Endothelial cell of umbilical vein (primary cell): ENCODE measurements around the gene DNM2. TPM values are rescaled to one million over a fixed set of nuclear protein-coding genes. Genes with fewer than 3 reads are reported as not detected.

Experiments
- BruUV-seq: library from RNA; stranded (reverse); fragments of 400-500 nt; replicated peaks from 2 replicates; lab custom pipeline; 2021; lab: Mats Ljungman, UMichigan
- CTCF ChIA-PET: fragments of 300-600, 350-600 bp; sonication (Branson Sonifier 250); formaldehyde crosslinking; loops from one replicate; lab custom pipeline; 2021; ENCODE audit warnings: antibody characterized with exemption, inconsistent platforms; lab: Charles Lee
- POLR2A ChIA-PET: fragments of 300-600, 350-600 bp; sonication (Branson Sonifier 250); formaldehyde crosslinking; loops from one replicate; lab custom pipeline; 2021; ENCODE audit warnings: antibody characterized with exemption, inconsistent platforms; lab: Charles Lee
- DNase-seq: peaks from one replicate; pipeline ENCODE4 v3.0.0-alpha.2; 2011; ENCODE audit warnings: low read depth, low spot score
- FAIRE-seq: peaks from 2 replicates; lab custom pipeline; 2011; peaks lifted over from hg19 to GRCh38; lab: Jason Lieb, UNC
- H2AFZ ChIP-seq: 2 replicates; pipeline ENCODE4 v1.6.0; 2012; ENCODE audit warnings: low read depth, low read length, control low read depth, inconsistent platforms
- H3K27ac ChIP-seq: 2 replicates; pipeline ENCODE4 v1.5.1; 2011; ENCODE audit warnings: low read depth, mild to moderate bottlenecking, control low read depth, low read length, moderate library complexity; ENCODE audit not compliant: insufficient read depth
- H3K27me3 ChIP-seq, 2 experiments: 2 replicates each; pipeline versions ENCODE4 v1.6.0 to v1.6.1; 2011; ENCODE audit warnings: low read length in 2 of 2, mixed read lengths in 1 of 2; ENCODE audit not compliant: control insufficient read depth in 2 of 2, insufficient read depth in 2 of 2
- H3K36me3 ChIP-seq, 2 experiments: 2 replicates in 1 of 2; 3 replicates in 1 of 2; pipeline ENCODE4 v1.5.1; 2011; ENCODE audit warnings: low read length in 2 of 2, mild to moderate bottlenecking in 1 of 2, moderate library complexity in 1 of 2; ENCODE audit not compliant: control insufficient read depth in 2 of 2, insufficient read depth in 2 of 2; ENCODE audit errors: extremely low read depth in 1 of 2
- H3K4me1 ChIP-seq: 3 replicates; pipeline ENCODE4 v1.5.1; 2011; ENCODE audit warnings: mild to moderate bottlenecking, low read length; ENCODE audit not compliant: control insufficient read depth, insufficient read depth; ENCODE audit errors: extremely low read depth
- H3K4me2 ChIP-seq: 2 replicates; pipeline ENCODE4 v1.6.1; 2011; ENCODE audit warnings: low read length, control low read depth, mixed read lengths; ENCODE audit not compliant: insufficient read depth
- H3K4me3 ChIP-seq, 3 experiments: fragments of 200-600 bp in 1 of 3; sonication (generic), shearing (Covaris generic) in 1 of 3; replicated peaks in 1 of 3; 2 replicates each; pipeline ENCODE4 v1.5.1; 2011 to 2016; ENCODE audit warnings: control low read depth in 3 of 3, low read length in 3 of 3, mild to moderate bottlenecking in 2 of 3, inconsistent platforms in 1 of 3, low read depth in 1 of 3, moderate library complexity in 1 of 3; ENCODE audit not compliant: insufficient read depth in 1 of 3
- H3K79me2 ChIP-seq: 2 replicates; pipeline ENCODE4 v1.6.0; 2012; ENCODE audit warnings: low read length, inconsistent platforms; ENCODE audit not compliant: control insufficient read depth, insufficient read depth
- H3K9ac ChIP-seq: replicated peaks from 2 replicates; pipeline ENCODE3; 2011; ENCODE audit warnings: low read length, control low read depth; ENCODE audit not compliant: insufficient read depth; ENCODE audit errors: extremely low read depth
- H3K9me1 ChIP-seq: replicated peaks from 3 replicates; pipeline ENCODE4 v1.6.0; 2011; ENCODE audit warnings: mild to moderate bottlenecking, low read length; ENCODE audit not compliant: control insufficient read depth, insufficient read depth; ENCODE audit errors: extremely low read depth
- H3K9me3 ChIP-seq: replicated peaks from 2 replicates; pipeline ENCODE4 v1.5.1; 2012; ENCODE audit warnings: low read length, inconsistent platforms; ENCODE audit not compliant: control insufficient read depth, insufficient read depth
- H4K20me1 ChIP-seq: replicated peaks from 2 replicates; pipeline ENCODE3; 2011; ENCODE audit warnings: mild to moderate bottlenecking, low read length; ENCODE audit not compliant: control insufficient read depth, insufficient read depth; ENCODE audit errors: extremely low read depth
- EZH2 ChIP-seq: IDR thresholded peaks from 2 replicates; pipeline ENCODE4 v1.6.1; 2012; ENCODE audit warnings: borderline replicate concordance, low read depth, mild to moderate bottlenecking, moderate library complexity, low read length, inconsistent platforms; ENCODE audit not compliant: severe bottlenecking
- FOS ChIP-seq: IDR thresholded peaks from 2 replicates; pipeline ENCODE4 v1.6.1; 2011; ENCODE audit warnings: mild to moderate bottlenecking, low read length, moderate library complexity, borderline replicate concordance; ENCODE audit not compliant: insufficient read depth
- GATA2 ChIP-seq: IDR thresholded peaks from 2 replicates; pipeline ENCODE4 v1.7.0; 2011; ENCODE audit warnings: low read depth, mild to moderate bottlenecking, moderate library complexity, mixed read lengths, low read length; ENCODE audit not compliant: insufficient read length, insufficient read depth
- JUN ChIP-seq: IDR thresholded peaks from 2 replicates; pipeline ENCODE4 v1.6.1; 2011; ENCODE audit warnings: borderline replicate concordance, low read depth; ENCODE audit not compliant: insufficient read length, insufficient read depth
- MYC ChIP-seq: IDR thresholded peaks from one replicate; pipeline ENCODE4 v1.6.1; 2011; ENCODE audit warnings: mild to moderate bottlenecking, low read depth, low read length
- POLR2A ChIP-seq: IDR thresholded peaks from 2 replicates; pipeline ENCODE4 v1.6.1; 2012; ENCODE audit warnings: low read depth, mild to moderate bottlenecking, control low read depth, low read length
- POLR2AphosphoS5 ChIP-seq: IDR thresholded peaks from 2 replicates; pipeline ENCODE4 v1.6.1; 2012; ENCODE audit warnings: low read depth, mild to moderate bottlenecking, control low read depth, low read length, moderate library complexity; ENCODE audit not compliant: insufficient read depth
- dilution Hi-C: fragments of 300-500 bp; cut with MboI; formaldehyde crosslinking; loops from one replicate; pipeline ENCODE4 v1.15.0; 2019; ENCODE audit warnings: low sequenced_read_pairs; ENCODE audit not compliant: extremely low pct_ligation_motif_present
- intact Hi-C: fragments of 100-400 bp; cut with micrococcal nuclease; formaldehyde crosslinking; loops from one replicate; pipeline ENCODE4 v1.10.0; 2022
- polyA plus RNA-seq, 4 experiments: library from polyadenylated mRNA; depleted of rRNA in 3 of 4; stranded (reverse) in 3 of 4; unstranded in 1 of 4; fragments of >200 nt; gene quantifications; 2 replicates each; pipeline versions ENCODE4 v1.2.1 to v1.2.3, GENCODE V29; 2011 to 2012; ENCODE audit warnings: missing spikeins in 1 of 4
- total RNA-seq: library from RNA; stranded (reverse); gene quantifications from 2 replicates; pipeline ENCODE4 v1.2.3, GENCODE V29; 2021
- TF ChIP-seq, protein P1 (sequence below), 2 donors: IDR thresholded peaks; 1 replicate in 1 of 2; 2 replicates in 1 of 2; pipeline ENCODE4 v1.5.1; 2011; ENCODE audit warnings: low read length in 2 of 2, mild to moderate bottlenecking in 2 of 2, moderate library complexity in 2 of 2, control low read depth in 1 of 2, inconsistent platforms in 1 of 2, low read depth in 1 of 2; ENCODE audit not compliant: insufficient read depth in 1 of 2; ENCODE audit errors: extremely low read depth in 1 of 2
- TF ChIP-seq, protein P2 (sequence below): IDR thresholded peaks from 2 replicates; pipeline ENCODE4 v1.6.1; 2011; ENCODE audit not compliant: insufficient read depth, insufficient read length

DNM2 gene
- total and polyA plus RNA-seq, 2 donors (not counting 3 experiments of a cell fraction or from before 2014, with no cell fraction given): 81.8 to 175 TPM

DNA sequence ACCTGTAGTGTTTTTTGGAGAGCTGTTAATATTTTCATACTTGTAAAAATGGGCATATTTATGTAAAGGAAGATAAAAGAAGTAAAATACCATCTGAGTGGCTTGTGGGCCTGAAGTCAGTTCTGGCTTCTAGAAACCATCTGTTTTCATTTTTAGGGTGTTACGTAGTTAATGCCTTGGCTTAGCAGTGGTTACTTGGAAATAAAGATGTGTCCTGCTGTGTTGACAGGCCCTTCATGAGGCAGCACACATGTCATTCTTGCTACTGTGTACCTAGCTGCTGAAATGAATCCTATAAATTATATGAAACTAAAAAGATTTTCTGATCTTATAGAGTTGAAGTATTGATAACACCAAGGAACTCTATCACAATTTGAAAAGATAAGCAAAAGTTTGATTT lies 47.7 kb upstream of the DNM2 start:
- POLR2A ChIA-PET: no interaction called here
- intact Hi-C loops (no loop called here), dilution Hi-C loops (no loop called here)
- BruUV-seq: no TSS peak
- CTCF ChIA-PET: interaction anchor here (1.0 to 1.6 kb wide), 4 partner anchors 15 to 89 kb away, joined by 3 to 4 read pairs (median 3); no protein-coding TSS in a partner anchor
- no peak overlapping the region for H3K4me3 ChIP-seq
- no peaks in the 10 kb centered on the region for H3K9me3 ChIP-seq
- H3K79me2 ChIP-seq: peaks cover 92% of the 10 kb centered on the region
- H3K4me2 ChIP-seq: no peak overlapping the region
- H2AFZ ChIP-seq: no peak overlapping the region
- no peaks in the 10 kb centered on the region for H3K9me1 ChIP-seq
- FAIRE-seq: no peak
- no peaks in the 10 kb centered on the region for H3K27me3 ChIP-seq
- H3K9ac ChIP-seq: no peak overlapping the region
- TF ChIP-seq POLR2A (no peak), JUN (no peak), POLR2AphosphoS5 (no peak), MYC (no peak), EZH2 (no peak), GATA2 (no peak), FOS (no peak)
- TF ChIP-seq, protein P1, sequence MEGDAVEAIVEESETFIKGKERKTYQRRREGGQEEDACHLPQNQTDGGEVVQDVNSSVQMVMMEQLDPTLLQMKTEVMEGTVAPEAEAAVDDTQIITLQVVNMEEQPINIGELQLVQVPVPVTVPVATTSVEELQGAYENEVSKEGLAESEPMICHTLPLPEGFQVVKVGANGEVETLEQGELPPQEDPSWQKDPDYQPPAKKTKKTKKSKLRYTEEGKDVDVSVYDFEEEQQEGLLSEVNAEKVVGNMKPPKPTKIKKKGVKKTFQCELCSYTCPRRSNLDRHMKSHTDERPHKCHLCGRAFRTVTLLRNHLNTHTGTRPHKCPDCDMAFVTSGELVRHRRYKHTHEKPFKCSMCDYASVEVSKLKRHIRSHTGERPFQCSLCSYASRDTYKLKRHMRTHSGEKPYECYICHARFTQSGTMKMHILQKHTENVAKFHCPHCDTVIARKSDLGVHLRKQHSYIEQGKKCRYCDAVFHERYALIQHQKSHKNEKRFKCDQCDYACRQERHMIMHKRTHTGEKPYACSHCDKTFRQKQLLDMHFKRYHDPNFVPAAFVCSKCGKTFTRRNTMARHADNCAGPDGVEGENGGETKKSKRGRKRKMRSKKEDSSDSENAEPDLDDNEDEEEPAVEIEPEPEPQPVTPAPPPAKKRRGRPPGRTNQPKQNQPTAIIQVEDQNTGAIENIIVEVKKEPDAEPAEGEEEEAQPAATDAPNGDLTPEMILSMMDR (IDR thresholded peaks at IDR 0.05; ENCODE audit: extremely low read depth in 1 of 2, insufficient read depth in 1 of 2, low read depth in 1 of 2, low read length in 2 of 2): no peak
- TF ChIP-seq, protein P2, sequence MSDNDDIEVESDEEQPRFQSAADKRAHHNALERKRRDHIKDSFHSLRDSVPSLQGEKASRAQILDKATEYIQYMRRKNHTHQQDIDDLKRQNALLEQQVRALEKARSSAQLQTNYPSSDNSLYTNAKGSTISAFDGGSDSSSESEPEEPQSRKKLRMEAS: no peak
- peaks cover 16% of the 10 kb centered on the region for H4K20me1 ChIP-seq
- no peak overlapping the region for H3K27ac ChIP-seq
- H3K4me1 ChIP-seq: no peaks in the 10 kb centered on the region
- H3K36me3 ChIP-seq: peaks cover 8 to 23% of the 10 kb centered on the region in 2 experiments
- no peak for DNase-seq
